CD4-positive, alpha-beta T cell treated with Interleukin-10 for 1 hour (primary cell): ENCODE data around the gene KPNB1.

Source experiments
- DNase-seq: peaks from one replicate; pipeline ENCODE4 v3.0.0-alpha.2; 2020

The KPNB1 gene

GRCh38 chr17:47698749-47699535, 49.2 kb downstream of the KPNB1 start:
- peak; percentile 83 for DNase-seq

- no peak for DNase-seq
Measured at GRCh38 chr17:47699536-47699840, 49.8 kb downstream of the KPNB1 start.

GRCh38 chr17:47700471-47701449, 51.0 kb downstream of the KPNB1 start:
- peak; percentile 43 for DNase-seq

- DNase-seq, result no peak
Measured at GRCh38 chr17:47701608-47702007, 51.9 kb downstream of the KPNB1 start.

- DNase-seq, result no peak
Measured at GRCh38 chr17:47702391-47702995, 52.8 kb downstream of the KPNB1 start.

- DNase-seq, result peak; percentile 59
Measured at GRCh38 chr17:47703191-47703591, 53.5 kb downstream of the KPNB1 start.

GRCh38 chr17:47703671-47704070, 54.0 kb downstream of the KPNB1 start:
- DNase-seq, result no peak

- DNase-seq, result no peak
Measured at GRCh38 chr17:47704116-47704515, 54.4 kb downstream of the KPNB1 start.

- no peak for DNase-seq
Measured at GRCh38 chr17:47704736-47705135, 55.0 kb downstream of the KPNB1 start.

- no peak for DNase-seq
Measured at GRCh38 chr17:47705536-47706530, 56.1 kb downstream of the KPNB1 start.

GRCh38 chr17:47707056-47707804, 57.5 kb downstream of the KPNB1 start:
- no peak for DNase-seq

GRCh38 chr17:47707884-47708283, 58.2 kb downstream of the KPNB1 start:
- DNase-seq, result no peak

GRCh38 chr17:47708312-47708863, 58.7 kb downstream of the KPNB1 start:
- no peak for DNase-seq

- DNase-seq, result no peak
Measured at GRCh38 chr17:47708864-47709541, 59.3 kb downstream of the KPNB1 start.

- DNase-seq, result no peak
Measured at GRCh38 chr17:47709594-47709993, 59.9 kb downstream of the KPNB1 start.

- DNase-seq, result no peak
Measured at GRCh38 chr17:47711366-47712099, 61.8 kb downstream of the KPNB1 start.

GRCh38 chr17:47712330-47713023, 62.8 kb downstream of the KPNB1 start:
- DNase-seq, result no peak

- no peak for DNase-seq
Measured at GRCh38 chr17:47713980-47714700, 64.4 kb downstream of the KPNB1 start.
